Activated CD8-positive, alpha-beta T cell treated with anti-CD3 and anti-CD28 coated beads for 36 hours (primary cell): ENCODE measurements around the gene LIPT2. TPM values are rescaled to one million over a fixed set of nuclear protein-coding genes. Genes with fewer than 3 reads are reported as not detected.

Experiments used
- ATAC-seq: fragments of 200-7000 bp; cut with Tn5 transposase; one replicate; pipeline ENCODE4 v1.10.0; 2021; ENCODE audit warnings: mild to moderate bottlenecking, moderate library complexity
- CTCF ChIA-PET: fragments of 350-600 bp; sonication (Branson Sonifier 250); formaldehyde crosslinking; loops from one replicate; lab custom pipeline; 2021; ENCODE audit warnings: antibody characterized with exemption; lab: Charles Lee
- POLR2A ChIA-PET: fragments of 350-600 bp; sonication (Branson Sonifier 250); formaldehyde crosslinking; loops from one replicate; lab custom pipeline; 2021; ENCODE audit warnings: antibody characterized with exemption; lab: Charles Lee
- DNase-seq: peaks from one replicate; pipeline ENCODE4 v3.0.0-alpha.2; 2020
- H3K27ac Mint-ChIP-seq: one replicate; pipeline ENCODE4 v1.8.0; 2021; ENCODE audit warnings: mild to moderate bottlenecking, mixed read lengths
- H3K27me3 Mint-ChIP-seq: one replicate; pipeline ENCODE4 v1.8.0; 2021; ENCODE audit warnings: mixed read lengths
- H3K36me3 Mint-ChIP-seq: one replicate; pipeline ENCODE4 v1.8.0; 2021; ENCODE audit warnings: low read depth, mixed read lengths
- H3K4me1 Mint-ChIP-seq: one replicate; pipeline ENCODE4 v1.8.0; 2021; ENCODE audit warnings: low read depth, mixed read lengths
- H3K4me3 Mint-ChIP-seq: one replicate; pipeline ENCODE4 v1.8.0; 2021; ENCODE audit warnings: mild to moderate bottlenecking, moderate library complexity, mixed read lengths
- H3K9me3 Mint-ChIP-seq: one replicate; pipeline ENCODE4 v1.8.0; 2021; ENCODE audit warnings: mixed read lengths
- intact Hi-C: fragments of 100-400 bp; cut with micrococcal nuclease; formaldehyde crosslinking; loops from one replicate; pipeline ENCODE4 v1.10.0; 2022
- total RNA-seq, 2 experiments: library from RNA; stranded (reverse); gene quantifications; one replicate each; pipeline ENCODE4 v1.2.3, GENCODE V29; 2021
- TF ChIP-seq, protein P1 (sequence below): fragments of 200-600 bp; IDR thresholded peaks from one replicate; pipeline ENCODE4 v1.8.0; 2022; ENCODE audit warnings: antibody characterized with exemption, mild to moderate bottlenecking

The LIPT2 gene
- total RNA-seq, 2 experiments from 2014 or later: 5.9 to 6.8 TPM

DNA sequence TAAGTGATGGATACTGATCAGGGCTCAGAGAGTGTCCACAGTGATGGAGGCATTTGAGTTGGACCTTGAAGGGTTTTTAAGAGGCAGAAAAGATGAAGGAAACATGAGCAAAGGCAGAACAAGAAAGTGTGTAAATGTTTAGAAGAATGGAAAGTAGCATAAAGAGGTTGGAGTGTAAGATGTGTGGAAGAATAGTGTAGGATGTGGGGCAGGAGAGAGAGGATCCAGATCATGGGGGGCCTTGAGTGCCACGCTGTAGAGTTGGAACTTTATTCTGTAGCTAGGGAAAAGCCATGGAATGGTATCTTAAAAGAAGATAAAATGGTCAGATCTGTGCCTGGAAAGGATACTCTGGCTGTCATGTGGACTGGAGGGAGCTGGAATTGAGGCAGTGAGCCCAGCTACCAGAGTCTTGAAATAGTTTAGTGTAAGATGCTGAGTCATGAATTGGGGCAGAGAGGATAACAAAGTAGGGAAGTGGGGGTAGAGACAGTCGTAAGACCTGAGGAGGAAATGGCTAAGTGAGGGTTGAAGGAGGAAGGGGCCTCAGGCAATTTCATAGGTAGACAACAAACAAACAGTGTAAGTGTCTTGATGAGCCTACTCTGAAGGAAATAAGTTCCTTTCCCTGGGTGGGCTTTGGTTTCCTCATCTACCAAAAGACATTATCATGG, 32.9 kb downstream of the LIPT2 start:
- ATAC-seq: no peak
- Mint-ChIP-seq H3K9me3 (no peaks in the 10 kb centered on the region), H3K27me3 (peaks cover 6% of the 10 kb centered on the region), H3K4me3 (no peak overlapping the region), H3K27ac (no peak overlapping the region), H3K4me1 (no peaks in the 10 kb centered on the region), H3K36me3 (no peaks in the 10 kb centered on the region)
- no peak for DNase-seq
- CTCF ChIA-PET: interaction anchor here (4.8 kb wide), 1 partner anchor 11 kb away, joined by 17 read pairs; no protein-coding TSS in a partner anchor
- TF ChIP-seq, protein P1, sequence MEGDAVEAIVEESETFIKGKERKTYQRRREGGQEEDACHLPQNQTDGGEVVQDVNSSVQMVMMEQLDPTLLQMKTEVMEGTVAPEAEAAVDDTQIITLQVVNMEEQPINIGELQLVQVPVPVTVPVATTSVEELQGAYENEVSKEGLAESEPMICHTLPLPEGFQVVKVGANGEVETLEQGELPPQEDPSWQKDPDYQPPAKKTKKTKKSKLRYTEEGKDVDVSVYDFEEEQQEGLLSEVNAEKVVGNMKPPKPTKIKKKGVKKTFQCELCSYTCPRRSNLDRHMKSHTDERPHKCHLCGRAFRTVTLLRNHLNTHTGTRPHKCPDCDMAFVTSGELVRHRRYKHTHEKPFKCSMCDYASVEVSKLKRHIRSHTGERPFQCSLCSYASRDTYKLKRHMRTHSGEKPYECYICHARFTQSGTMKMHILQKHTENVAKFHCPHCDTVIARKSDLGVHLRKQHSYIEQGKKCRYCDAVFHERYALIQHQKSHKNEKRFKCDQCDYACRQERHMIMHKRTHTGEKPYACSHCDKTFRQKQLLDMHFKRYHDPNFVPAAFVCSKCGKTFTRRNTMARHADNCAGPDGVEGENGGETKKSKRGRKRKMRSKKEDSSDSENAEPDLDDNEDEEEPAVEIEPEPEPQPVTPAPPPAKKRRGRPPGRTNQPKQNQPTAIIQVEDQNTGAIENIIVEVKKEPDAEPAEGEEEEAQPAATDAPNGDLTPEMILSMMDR: no peak
- POLR2A ChIA-PET: no interaction called here
- intact Hi-C loops: no loop called here

DNA sequence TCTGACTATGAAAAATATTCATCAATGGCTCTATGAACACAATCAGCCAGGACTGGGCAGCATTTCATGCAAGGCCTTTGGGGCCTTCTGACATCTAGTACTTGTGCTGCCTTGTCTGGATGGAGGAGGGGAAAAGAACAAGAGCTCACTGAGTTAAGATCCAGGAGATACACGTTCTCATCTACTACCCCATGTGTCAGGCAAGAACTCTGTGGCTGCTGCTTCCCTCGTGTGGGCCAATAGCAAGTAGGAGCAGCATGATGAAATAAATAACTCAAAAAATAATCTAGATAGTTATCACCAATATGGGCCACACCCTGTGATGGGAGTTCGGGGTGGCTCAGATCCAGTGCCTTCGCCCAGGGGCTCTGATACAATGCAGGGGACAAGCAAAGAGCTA, 33.5 kb downstream of the LIPT2 start:
- DNase-seq (no peak), ATAC-seq (no peak)
- Mint-ChIP-seq H3K4me1 (no peaks in the 10 kb centered on the region), H3K9me3 (no peaks in the 10 kb centered on the region), H3K36me3 (no peaks in the 10 kb centered on the region), H3K27ac (no peak overlapping the region), H3K4me3 (no peak overlapping the region), H3K27me3 (peaks cover 4% of the 10 kb centered on the region)
- POLR2A ChIA-PET: no interaction called here
- intact Hi-C loops: no loop called here
- TF ChIP-seq, protein P1: no peak
- CTCF ChIA-PET: interaction anchor here (4.8 kb wide), 1 partner anchor 10 kb away, joined by 17 read pairs; no protein-coding TSS in a partner anchor

DNA sequence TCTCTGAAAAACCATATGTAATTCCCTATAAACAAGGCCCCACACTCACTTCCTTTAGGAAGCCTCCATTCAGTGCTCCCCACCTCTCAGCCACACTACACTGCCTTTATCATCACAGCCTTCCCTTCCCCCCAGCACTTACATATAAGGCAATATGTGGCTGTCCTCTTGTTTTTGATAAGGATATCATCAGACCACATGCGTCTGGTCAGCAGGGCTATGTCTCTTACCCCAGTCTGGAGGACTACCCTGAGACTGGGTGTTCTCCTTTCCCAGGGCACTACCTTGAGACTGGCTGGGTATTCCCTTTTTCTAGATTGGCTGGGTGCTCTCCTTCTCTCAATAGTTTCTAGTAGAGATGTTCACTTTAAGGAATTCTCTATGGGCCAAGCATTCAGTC, 33.9 kb downstream of the LIPT2 start:
- CTCF ChIA-PET: no interaction called here
- DNase-seq (no peak), ATAC-seq (no peak)
- Mint-ChIP-seq H3K9me3 (no peaks in the 10 kb centered on the region), H3K36me3 (no peaks in the 10 kb centered on the region), H3K4me1 (no peaks in the 10 kb centered on the region), H3K4me3 (no peak overlapping the region), H3K27me3 (peaks cover 1% of the 10 kb centered on the region), H3K27ac (no peak overlapping the region)
- intact Hi-C loops: no loop called here
- POLR2A ChIA-PET: no interaction called here
- TF ChIP-seq, protein P1: no peak

DNA sequence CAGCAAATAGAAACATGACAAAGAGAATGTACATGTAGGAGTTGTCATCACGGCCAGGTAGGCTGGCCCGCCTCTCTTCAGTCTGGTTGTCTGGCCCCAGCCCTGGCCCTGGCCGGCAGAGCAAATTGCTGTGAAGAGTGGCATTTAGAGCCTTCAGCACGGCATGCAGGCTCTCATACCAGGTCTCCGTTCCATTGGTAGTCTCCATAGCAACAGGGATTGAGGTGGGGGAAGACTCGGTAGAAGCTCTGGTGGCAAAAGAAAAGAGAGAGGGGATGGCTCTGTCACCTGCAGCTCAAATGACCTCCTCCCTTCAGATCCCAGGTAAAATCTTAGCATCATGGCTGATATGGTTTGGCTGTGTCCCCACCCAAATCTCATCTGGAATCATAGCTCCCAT, 36.2 kb downstream of the LIPT2 start:
- Mint-ChIP-seq H3K36me3 (no peaks in the 10 kb centered on the region), H3K27me3 (no peaks in the 10 kb centered on the region), H3K27ac (no peak overlapping the region), H3K4me3 (no peak overlapping the region), H3K9me3 (no peaks in the 10 kb centered on the region), H3K4me1 (no peaks in the 10 kb centered on the region)
- intact Hi-C loops: no loop called here
- ATAC-seq (no peak), DNase-seq (no peak)
- TF ChIP-seq, protein P1: no peak
- ChIA-PET CTCF (interaction anchor here (1.0 to 2.0 kb wide), 2 partner anchors 16 to 68 kb away, joined by 4 to 5 read pairs; no protein-coding TSS in a partner anchor), POLR2A (no interaction called here)

DNA sequence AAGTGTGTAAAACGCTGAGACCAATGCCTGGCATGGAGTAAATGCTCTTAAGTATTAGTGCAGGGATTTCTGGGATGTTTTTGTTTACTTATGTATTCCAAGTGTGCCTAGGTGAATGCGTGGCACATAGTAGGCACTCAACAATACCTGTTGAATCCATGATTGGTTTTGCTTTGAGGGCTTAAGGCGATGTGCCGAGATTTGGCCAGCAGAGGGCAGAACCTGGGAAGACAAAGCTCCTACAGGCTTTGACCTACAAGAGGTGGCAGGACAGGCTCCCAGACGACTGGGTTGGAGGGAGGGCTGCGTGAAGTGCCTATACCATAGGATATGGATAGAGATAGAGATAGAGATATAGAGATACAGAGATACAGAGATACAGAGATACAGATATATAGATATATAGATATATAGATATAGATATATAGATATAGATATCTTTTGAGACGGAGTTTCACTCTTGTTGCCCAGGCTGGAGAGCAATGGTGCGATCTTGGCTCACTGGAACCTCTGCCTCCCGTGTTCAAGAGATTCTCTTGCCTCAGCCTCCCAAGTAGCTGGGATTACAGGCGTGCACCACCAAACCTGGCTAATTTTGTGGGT, 40.0 kb downstream of the LIPT2 start:
- intact Hi-C loops: loop anchor here (2.0 kb wide), 1 partner anchor 117 kb away; no protein-coding TSS in a partner anchor
- TF ChIP-seq, protein P1: peak; percentile 82
- H3K4me1 Mint-ChIP-seq: peaks cover 3% of the 10 kb centered on the region
- ATAC-seq: peak; percentile 81
- H3K27me3 Mint-ChIP-seq: no peaks in the 10 kb centered on the region
- no peaks in the 10 kb centered on the region for H3K36me3 Mint-ChIP-seq
- no peaks in the 10 kb centered on the region for H3K9me3 Mint-ChIP-seq
- no peak overlapping the region for H3K27ac Mint-ChIP-seq
- peak; percentile 81 for DNase-seq
- POLR2A ChIA-PET: interaction anchor here (0.6 kb wide), 1 partner anchor 9 kb away, joined by 3 read pairs; no protein-coding TSS in a partner anchor
- H3K4me3 Mint-ChIP-seq: no peak overlapping the region
- CTCF ChIA-PET: interaction anchor here (0.6 to 11.7 kb wide), 37 partner anchors 9 to 386 kb away, joined by 3 to 190 read pairs (median 4); partner anchors contain the start of gene LIPT2
